Panc1 (cell line): ENCODE measurements around the gene HDAC7.

Source experiments
- CTCF ChIP-seq: fragments of 450-650 bp; IDR thresholded peaks from 2 replicates; pipeline ENCODE4 v1.5.1; 2017; ENCODE audit warnings: mild to moderate bottlenecking
- POLR2AphosphoS5 ChIP-seq: IDR thresholded peaks from 2 replicates; pipeline ENCODE4 v1.6.1; 2012; ENCODE audit warnings: mild to moderate bottlenecking, low read depth, low read length, moderate library complexity
- REST ChIP-seq, 2 experiments: IDR thresholded peaks; 2 replicates each; pipeline ENCODE4 v1.6.1; 2011 to 2012; ENCODE audit warnings: low read depth in 2 of 2, control low read depth in 1 of 2, low read length in 1 of 2, mild to moderate bottlenecking in 1 of 2, moderate library complexity in 1 of 2; ENCODE audit not compliant: insufficient read depth in 1 of 2
- TCF7L2 ChIP-seq: IDR thresholded peaks from 2 replicates; pipeline ENCODE4 v1.6.1; 2011; ENCODE audit warnings: mild to moderate bottlenecking, low read depth, low read length, inconsistent platforms

- TF ChIP-seq POLR2AphosphoS5 (no peak), CTCF (no peak), REST (IDR thresholded peaks at IDR 0.05; ENCODE audit: insufficient read depth in 1 of 2, low read depth in 2 of 2, low read length in 1 of 2) (no peak), TCF7L2 (no peak)
Measured at GRCh38 chr12:47754126-47754525, 65.6 kb downstream of the HDAC7 start.
